NK-92 (cell line): ENCODE results near the gene DDX10.

Experiments
- DNase-seq: peaks from one replicate; lab custom pipeline; 2025; ENCODE audit not compliant: unreplicated experiment; lab: John Stamatoyannopoulos, UW

Gene DDX10

DNA sequence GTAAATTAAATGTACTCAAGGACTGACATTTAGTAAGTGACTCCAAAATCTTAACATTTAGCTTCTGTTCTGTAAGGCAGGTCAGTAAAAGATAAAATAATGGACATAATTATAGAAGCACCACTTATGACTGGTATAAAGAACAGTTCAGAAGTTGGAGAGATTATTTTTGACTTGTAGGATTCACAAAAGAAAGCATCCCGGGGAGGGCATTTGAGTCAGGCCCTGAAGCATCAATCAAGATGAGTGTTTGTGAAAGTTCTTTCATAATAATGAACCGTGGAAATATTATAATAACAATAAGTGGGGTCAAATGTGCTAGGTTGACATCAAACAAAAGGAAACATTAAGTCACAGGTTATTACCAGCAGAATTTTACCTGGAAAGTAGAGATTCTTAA is 201.9 kb downstream of the DDX10 start:
- DNase-seq = no peak

DNA sequence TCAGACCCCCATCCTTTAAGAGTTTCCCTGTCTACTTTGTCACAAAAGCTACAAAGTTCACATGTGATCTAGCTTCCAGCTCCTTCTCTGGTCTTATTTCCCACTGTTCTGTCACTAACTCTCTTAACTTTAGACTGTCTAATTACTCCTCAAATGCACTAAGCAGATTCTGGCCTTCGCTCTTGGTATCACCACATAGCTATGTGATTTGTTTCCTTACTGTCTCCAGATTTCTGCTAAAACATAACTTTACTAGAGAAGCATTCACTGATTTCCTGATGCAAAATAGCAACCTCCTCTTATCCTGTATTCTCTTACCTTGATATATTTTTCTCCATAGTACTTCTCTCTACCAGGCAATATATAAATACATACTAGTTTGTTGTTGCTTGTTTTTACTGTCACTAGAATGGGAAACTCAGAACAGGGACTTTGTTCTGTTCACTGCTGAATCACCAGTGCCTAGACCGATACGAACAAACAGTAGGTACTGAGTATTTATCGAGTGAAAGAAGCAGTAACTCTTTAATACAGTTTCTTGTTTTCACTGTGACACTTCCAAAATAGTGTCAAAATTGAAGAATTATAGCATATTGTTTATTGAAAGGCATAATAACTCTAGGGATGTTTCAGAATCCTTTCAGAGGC is 205.6 kb downstream of the DDX10 start:
- DNase-seq = no peak

DNA sequence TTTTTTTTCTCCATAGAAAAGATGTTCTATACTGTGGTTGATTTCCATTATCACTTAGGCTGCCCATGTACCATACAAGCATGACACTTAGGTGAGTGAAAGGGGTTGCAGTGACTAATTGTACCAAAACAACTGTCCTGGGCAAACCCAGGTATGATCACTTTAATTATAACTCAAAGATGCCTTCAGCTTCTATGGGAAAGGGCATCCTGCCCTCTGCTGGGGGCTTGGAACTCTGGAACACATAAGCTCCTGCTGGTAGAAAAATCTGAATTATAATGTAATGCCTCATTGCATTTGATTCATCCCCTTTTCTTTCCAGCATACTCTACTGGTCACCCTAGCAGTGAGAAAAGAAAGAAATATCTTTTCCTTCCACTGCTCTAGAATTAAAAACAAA is 206.3 kb downstream of the DDX10 start:
- no peak for DNase-seq

DNA sequence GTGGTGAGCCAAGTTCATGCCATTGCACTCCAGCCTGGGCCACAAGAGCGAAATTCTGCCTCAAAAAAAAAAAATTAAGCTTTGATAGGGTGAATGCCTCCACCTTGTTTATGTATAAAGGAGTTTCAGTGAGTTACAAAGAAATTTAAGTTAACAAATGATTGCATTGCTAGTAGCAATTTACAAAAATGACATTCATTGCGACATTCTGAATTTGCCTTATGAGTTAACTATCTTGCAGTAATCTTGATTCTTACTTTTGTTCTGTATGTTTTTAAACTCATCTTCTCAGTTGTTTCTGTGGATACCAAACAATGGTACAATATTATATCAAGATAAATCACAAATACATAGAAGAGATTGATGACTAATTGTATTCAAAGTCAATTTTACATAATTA is 207.0 kb downstream of the DDX10 start:
- DNase-seq = no peak

DNA sequence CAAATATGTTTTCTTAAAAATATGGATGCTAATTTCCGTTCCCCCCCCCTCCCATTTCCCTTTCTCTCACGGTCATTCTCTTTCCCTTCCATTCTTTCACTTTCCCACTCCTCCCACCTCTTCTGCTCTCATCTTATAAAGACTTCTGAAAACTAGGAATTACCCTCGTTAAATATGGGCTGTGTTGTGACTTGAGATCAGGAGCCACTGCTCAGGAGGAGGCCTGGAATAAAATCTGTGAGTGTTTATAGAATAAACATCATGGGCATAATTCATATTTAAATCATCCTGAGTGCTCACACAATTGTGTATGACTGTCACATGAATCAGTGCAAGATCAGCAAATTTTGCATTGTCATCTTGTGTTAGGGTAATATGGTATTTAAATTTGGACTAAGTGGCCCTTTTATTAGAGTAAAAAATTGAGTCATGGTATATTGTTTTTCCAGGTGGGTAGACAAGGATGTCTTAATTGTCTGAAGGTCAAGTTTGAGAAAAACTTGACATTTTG is 208.0 kb downstream of the DDX10 start:
- DNase-seq = no peak

DNA sequence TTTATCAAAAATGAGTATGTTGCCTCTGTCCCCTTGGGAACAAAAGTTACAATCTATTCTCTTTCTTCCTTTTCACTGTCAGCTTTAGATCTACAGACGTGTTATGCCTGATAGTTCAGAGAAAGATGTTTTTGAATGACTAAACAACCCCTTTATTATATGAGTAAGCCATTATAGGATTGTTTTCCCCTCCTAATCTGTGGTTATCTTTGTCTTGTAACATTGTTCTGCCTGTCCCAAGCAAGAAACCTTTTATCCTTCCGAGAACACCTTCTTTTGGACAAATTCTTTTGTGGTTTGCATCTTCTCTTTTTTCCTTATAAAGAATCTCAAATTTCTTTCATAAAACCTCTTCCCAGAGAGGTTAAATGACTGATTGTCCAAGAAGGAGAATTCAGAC is 208.4 kb downstream of the DDX10 start:
- DNase-seq = no peak

DNA sequence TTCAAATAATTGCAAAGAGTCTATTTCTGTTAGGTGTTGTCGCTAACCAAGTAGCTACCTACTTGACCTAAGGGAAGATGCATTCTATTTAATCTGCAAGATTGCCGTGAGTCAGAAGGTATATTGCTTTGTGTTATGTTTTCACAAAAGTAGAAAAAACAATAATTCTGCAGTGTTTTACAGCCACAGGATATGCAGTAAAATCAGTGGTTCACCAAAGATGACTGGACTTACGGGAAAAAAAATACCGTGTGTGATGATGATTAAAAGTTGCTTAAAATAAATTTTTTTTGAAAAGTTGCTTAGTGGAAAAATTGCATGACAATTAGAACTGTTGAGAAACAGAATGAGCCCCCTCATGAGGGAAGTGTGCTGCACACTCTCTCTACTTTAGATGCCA is 209.1 kb downstream of the DDX10 start:
- no peak for DNase-seq

DNA sequence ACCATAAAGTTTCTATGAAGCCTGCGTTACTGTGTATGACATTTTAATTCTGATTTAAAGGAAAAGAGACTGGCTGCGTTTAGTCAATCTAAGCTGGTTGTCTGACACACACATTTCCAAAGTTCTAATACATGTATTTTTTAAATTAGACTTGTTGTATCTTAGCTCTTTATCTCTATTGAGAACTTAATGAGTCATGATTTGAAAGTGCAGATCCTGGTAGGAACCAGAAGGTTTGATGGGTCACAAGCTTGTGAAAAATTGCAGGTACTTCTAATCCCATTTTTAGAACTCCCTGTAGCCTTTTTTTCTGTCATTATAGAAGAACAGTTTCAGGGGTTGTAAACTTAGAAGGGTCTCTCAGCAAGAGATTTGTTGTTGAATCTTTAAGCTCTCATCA is 210.3 kb downstream of the DDX10 start:
- no peak for DNase-seq

DNA sequence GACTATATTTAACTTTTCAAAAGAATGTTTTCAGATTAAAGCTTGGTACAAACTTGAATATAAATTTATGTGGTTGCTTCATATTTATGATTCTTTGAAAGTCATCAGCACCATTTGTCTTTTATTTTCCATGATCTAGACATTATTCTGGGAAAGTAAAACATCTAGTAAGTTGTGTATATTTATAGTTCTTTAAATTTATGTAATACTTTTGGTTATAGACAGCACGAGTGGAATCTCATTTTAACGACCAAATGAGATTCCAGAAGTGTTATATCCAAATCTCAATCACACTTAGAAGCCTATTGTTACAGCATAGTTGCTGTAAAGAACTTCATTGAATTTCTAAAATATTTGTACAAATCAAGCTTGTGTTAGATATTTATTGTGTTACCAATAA is 212.3 kb downstream of the DDX10 start:
- no peak for DNase-seq

DNA sequence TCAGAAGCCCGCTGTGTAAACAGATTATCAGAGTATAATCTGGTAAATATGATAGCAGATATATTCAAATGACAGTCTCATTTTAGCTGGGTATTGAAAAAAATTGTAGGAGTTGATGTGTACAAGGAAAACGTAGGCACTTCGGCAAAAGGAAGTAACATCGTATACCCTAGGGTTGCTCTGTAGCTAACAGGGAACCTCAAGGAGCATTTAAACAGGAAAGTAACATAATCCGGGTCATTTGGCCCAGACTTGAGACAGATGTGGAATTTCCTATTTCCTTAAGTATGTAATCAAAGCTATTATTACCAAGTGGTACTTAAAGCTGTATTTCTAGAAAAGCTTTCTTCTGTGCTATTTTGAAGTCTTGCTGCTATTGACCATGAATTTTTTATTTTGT is 215.6 kb downstream of the DDX10 start:
- no peak for DNase-seq

DNA sequence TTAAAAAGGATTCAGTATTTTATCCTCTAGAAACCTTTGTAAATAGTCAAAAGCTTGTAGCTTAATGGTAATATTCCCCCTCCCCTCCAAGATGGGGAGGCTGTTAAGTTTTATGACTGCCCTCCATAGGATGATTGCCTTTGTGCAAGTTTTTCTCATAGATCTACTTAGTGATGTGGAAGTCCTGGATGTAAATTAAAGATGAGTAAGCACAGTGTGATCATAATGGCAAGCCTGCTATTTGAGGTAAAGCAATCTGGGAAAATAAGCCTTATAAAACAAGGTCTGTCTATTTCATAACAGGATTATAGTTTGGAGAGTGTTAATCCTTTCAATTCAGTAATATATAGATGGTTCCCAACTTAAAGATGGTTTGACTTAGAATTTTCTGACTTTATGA is 216.3 kb downstream of the DDX10 start:
- DNase-seq = no peak

DNA sequence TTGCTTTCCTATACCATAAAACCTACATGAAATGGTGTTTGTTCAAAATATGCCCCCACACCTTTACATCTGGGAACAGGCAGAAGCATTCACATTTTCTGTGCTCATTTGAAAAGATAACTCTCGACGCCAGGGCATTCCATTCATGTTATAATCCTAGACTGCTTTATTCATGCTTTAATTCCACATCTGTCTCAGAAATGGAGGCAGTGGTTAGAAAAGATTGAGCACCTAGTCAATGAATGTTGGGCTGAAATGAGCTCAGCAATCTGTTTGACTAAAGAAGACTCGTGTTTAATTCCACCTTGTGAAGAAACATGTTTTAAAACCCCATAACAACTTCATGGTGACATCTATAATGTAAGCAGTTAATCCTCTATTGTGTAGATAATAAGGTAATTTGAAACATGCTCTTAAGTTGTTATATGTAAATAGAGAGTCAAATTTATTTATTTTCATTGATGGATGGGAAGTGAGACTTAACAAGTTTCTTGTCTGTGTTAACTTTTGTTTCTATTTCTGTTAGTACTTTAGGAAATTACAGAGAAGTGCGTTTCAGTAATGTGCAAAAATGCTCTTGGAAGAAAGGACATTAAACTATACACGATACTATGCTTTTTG is 217.5 kb downstream of the DDX10 start:
- DNase-seq = no peak

DNA sequence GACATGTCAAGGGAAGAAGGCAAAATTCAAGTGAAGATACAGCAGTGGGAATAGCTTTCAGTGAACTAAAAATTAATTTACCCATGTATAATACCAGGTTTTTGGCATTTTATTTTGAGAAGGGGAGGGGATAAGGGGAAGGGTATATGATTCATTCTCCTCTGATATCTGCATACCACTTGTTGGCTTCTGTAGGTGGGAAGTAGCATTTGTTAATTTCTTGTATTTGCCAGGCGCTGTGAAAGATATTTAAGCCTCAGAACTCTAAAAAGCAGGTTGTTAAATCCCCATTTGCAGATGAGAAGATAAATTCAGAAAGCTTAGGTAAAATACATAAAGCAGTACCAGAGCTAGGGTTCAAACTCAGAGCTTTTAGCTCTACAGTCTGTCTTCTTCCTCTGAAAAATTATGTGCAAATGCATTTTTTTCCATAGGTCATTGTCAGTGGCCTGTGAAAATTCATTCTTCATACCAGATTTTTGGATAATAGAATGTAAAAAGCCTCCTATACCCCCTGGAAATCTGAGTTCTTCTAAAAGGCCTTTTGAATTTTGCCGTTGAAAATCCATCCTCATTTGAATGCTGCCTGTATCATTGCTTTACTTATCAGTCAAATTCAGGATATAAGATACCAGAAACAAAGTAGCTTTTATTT is 221.3 kb downstream of the DDX10 start:
- DNase-seq = no peak

DNA sequence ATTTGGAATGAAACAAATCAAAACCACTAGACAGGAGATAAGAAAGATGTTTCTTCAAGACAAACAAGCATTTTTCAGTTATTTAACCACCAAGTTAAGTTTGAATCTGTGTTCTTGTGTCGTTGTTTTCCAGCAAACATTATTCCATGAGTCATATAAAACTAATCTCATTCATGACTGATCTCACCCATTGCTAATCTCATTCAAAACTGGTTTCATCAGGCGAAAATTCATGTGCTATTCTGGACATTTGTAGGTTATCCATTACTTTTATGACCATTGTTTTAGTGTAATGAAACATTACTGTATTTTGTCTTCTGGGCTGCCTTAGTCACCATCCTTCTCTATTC is 221.8 kb downstream of the DDX10 start:
- DNase-seq = no peak

DNA sequence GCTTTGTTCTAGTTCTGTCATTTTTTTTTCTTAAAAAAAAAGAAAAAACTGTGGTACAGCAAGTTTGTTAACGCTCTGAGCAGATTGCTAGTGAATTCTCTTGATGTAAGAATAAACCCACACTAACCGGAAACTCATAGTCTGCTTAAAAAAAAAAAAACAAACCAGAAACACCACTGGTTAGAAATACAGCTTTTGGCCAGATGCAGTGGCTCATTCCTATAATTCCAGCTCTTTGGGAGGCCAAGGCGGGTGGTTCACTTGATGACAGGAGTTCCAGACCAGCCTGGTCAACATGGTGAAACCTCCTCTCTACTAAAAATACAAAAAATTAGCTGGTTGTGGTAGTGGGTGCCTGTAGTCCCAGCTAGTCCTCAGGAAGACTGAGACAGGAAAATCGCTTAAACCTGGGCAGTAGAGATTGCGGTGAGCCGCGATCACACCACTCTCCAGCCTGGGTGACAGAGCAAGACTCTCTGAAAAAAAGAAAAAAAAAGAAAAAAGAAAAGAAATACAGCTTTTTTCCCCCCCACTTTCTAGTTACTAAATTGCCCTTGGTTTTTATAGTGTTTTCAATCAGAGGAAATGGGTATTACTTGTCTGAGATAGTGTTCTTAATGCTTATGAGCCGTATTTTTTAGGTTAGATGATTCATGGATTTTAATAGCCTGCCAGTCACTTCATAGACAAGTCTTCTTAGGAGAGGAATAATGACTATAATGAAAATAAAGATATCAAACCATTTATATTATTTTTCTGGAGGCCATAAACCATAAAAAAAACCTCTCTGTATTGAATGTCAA is 222.8 kb downstream of the DDX10 start:
- no peak for DNase-seq

DNA sequence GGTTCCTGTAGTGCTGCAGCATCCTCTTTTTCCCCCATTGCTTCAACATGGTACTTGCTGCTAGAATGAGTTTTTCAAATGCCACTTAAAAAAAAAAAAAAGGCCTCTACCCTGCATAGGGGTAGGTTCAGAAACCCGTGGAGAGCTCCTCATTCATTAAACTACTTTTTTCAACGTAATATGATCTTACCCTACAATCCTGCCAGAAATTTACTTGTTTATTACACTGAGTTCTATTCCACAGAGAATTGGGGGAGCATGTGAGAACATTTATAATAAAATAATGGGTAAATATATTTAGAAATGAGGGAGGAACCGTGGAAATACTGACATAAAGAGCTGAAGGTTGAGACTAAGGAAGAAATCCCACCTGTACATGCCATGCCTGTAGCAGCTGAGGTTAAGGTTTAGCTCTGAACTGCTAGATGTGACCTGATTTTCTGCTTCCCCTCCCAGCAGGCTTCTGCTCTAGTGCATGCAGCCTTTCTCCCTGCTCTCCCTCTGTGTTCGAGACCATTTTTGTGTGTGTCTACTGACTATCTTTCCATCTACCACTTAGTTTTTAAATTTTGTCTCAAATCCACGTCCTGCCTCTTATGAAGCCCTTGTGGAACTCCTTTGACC is 225.7 kb downstream of the DDX10 start:
- DNase-seq = no peak

DNA sequence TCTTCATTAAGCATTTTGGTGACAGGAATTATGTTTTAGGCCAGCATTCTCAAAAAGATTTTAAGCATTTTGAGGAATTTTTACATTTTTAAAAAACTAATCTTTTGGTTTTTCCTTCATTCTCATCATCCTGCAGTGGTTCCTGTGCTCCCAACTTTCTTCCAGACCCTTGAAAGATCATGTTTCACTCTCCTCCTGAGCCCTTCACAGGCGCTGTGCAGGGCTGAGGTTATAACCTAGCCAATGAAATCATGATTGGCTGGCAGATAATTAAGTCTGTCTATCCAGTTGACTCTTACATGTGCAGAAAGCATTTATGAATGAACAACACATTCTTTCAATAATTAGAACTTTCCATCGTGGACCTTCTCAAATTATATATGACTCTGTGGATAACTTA is 226.3 kb downstream of the DDX10 start:
- DNase-seq = no peak

DNA sequence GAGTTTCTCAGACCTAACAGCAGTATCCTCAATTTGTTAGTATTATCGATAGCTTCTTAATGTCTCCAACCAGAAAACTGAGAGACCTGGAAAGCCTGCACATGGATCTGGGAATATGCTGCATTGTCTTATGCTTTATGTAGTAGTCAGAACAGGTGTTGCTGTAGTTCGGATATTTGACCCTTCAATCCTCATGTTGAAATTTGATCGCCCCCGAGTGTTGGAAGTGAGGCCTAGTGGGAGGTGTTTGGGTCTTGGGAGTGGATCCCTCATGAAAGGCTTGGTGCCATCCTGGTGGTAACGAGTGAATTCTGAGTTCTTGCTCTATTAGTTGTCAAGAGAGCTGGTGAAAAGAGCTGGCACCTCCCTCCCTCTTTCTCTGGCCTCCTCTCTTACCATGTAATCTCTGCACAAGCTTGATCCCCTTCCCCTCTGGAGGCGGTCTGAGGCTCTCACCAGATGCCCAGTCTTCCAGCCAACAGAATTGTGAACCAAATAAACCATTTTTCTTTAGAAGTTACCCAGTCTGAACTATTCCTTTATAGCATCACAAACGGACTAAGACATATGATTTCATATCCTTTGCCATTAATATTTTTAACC is 227.1 kb downstream of the DDX10 start:
- DNase-seq = no peak

DNA sequence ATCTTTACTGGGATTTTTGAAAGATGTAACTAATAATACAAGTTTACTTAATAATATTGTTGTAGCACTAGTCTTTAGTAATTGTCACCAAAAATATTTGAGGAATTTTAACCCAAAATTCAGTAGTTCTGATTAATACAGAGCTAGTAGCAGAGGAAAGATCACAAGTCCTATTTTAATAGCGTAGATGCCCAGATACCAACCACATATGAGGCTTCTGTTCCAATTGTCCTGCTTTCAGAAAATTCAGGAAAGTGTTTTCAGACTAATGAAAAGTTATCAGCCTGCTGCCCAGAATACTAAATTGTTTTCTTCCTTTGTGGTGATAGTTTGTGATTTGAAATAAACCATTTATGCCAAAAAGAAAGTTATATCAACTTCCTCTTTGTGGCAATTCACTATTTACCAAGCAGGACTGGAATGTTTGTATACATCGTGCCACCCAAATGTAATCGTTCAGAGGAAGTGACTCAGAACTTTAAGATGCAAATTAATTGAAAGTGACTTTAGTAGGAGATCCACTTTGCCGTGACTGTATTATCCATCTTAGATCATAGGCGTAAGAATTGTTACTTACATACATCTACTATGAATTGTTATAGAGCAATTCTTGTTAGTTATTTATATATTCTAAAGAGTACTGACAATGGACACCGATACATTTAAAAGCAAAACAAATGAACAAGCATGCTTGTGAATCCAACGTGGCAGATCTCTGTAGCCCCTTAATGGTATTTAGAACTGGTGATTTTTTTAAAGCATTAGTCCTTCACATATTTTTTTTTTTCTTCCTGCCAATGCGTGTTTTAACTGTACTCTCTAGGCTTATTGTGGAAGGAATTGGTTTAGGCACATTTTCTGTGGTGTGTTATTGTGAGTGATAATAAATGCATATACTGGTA is 231.0 kb downstream of the DDX10 start:
- DNase-seq = no peak

DNA sequence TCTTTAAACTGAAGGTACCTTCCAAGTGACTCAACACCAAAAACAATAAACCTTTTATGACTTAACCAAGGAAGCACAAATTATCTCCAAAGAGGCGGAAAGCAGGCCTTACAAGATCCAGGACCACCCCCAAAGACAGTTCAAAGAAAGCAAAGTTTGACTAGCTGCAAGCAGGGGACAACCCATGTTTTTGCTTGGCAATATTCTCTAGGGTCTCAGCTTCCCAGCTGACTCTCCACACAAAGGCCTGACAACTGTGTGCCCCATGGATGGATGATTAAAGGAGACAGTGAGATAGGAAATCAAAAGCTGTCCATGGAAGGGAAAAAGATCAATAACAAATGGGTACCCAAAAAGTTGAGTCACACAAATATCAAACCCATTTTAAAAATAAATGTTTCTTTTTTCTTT is 232.2 kb downstream of the DDX10 start:
- DNase-seq = no peak
